Uterus (tissue), 2 donors: ENCODE data around the gene PRRT1.
A peak's percentile ranks its signal among the peaks of the same experiment; 100 is the strongest.

Experiments used
- POLR2A ChIP-seq, 2 donors: fragments of 450-650 bp; IDR thresholded peaks; one replicate each; pipeline ENCODE4 v1.6.1; 2016; ENCODE audit warnings: antibody characterized with exemption in 2 of 2, mild to moderate bottlenecking in 1 of 2, moderate library complexity in 1 of 2
- TF ChIP-seq, protein P1 (sequence below), 4 experiments: fragments of 200-600 bp in 2 of 4; fragments of 450-650 bp in 2 of 4; sonication (generic) in 2 of 4; IDR thresholded peaks; one replicate each; pipeline ENCODE4 v1.5.1; 2016 to 2019; ENCODE audit warnings: antibody characterized with exemption in 4 of 4, mild to moderate bottlenecking in 2 of 4, moderate library complexity in 1 of 4

DNA sequence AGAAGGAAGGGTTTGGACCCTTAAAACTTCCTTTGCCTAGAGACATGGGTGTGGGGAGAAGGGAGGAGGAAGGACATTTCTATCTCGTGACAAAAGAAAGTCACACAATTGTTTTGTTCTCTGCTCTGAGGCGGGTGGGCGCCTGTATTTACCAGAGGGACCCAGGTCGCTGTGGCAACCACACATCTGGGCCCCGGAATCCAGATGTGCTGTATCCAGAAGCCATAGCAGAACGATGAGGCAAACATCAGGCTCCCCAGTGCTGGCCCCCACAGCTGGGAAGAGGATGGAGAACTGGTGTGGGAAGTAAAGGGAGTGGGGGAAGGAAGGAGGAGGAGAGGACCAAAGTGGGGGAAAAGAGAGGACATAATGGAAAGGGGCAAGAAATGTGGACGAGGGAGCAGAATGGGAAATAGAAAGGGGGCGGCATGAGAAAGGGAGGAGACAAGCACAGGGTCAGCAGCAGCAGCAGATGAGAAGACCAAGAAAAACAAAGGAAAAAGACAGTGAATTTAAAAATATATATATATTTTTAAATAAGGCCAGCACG, 39.2 kb downstream of the PRRT1 start:
- TF ChIP-seq, protein P1, sequence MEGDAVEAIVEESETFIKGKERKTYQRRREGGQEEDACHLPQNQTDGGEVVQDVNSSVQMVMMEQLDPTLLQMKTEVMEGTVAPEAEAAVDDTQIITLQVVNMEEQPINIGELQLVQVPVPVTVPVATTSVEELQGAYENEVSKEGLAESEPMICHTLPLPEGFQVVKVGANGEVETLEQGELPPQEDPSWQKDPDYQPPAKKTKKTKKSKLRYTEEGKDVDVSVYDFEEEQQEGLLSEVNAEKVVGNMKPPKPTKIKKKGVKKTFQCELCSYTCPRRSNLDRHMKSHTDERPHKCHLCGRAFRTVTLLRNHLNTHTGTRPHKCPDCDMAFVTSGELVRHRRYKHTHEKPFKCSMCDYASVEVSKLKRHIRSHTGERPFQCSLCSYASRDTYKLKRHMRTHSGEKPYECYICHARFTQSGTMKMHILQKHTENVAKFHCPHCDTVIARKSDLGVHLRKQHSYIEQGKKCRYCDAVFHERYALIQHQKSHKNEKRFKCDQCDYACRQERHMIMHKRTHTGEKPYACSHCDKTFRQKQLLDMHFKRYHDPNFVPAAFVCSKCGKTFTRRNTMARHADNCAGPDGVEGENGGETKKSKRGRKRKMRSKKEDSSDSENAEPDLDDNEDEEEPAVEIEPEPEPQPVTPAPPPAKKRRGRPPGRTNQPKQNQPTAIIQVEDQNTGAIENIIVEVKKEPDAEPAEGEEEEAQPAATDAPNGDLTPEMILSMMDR (IDR thresholded peaks at IDR 0.05): peak in 1 of 4 experiments; percentile 5
- no peak for TF ChIP-seq POLR2A (IDR thresholded peaks at IDR 0.05)
